Fibroblast of the aortic adventitia (primary cell): ENCODE results near the gene KCNQ1. TPM values are rescaled to one million over a fixed set of nuclear protein-coding genes. Genes with fewer than 3 reads are reported as not detected.

ENCODE experiments used
- DNase-seq: peaks from one replicate; pipeline ENCODE4 v3.0.0-alpha.2; 2010; ENCODE audit warnings: low read depth
- H3K4me3 ChIP-seq: 2 replicates; pipeline ENCODE4 v1.5.1; 2011; ENCODE audit warnings: low read depth, mild to moderate bottlenecking, control low read depth, low read length, moderate library complexity
- CTCF ChIP-seq: IDR thresholded peaks from 2 replicates; pipeline ENCODE4 v1.5.1; 2011; ENCODE audit warnings: mild to moderate bottlenecking, low read length, control low read depth, inconsistent platforms; ENCODE audit not compliant: insufficient read depth
- total RNA-seq: library from RNA; depleted of rRNA; stranded (reverse); fragments of >200 nt; gene quantifications from 2 replicates; pipeline ENCODE4 v1.2.3, GENCODE V29; 2012; ENCODE audit warnings: low replicate concordance

Gene KCNQ1
- total RNA-seq, 1 donor: not detected

DNA sequence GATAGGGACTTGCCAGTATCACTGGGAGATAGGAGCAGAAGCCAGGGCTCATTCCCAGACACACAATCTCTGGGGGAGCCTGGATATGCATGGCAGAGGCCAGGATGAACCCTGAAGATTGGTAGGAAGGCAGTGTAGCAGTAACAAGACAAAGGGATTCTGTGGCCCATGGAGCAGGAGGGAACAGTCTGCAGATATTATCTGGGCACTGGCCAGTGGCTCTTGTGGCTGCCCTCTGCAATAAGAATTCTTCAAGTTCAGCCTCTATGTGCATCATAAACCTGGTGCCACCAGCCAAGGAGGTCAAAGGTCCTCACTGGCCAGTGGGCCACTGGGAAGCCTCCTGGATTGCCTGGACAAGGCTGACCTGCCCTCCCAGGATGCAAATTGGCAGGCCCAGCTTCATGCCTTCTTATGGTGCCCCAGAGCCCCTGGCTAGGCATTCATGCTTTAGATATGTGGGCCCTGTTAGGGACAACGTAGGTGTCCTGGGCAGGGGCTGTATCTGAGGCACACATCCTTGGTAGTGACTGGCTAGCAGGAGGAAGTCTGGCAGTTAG lies 225.8 kb downstream of the KCNQ1 start:
- DNase-seq: no peak
- no peak overlapping the region for H3K4me3 ChIP-seq
- TF ChIP-seq CTCF: no peak

DNA sequence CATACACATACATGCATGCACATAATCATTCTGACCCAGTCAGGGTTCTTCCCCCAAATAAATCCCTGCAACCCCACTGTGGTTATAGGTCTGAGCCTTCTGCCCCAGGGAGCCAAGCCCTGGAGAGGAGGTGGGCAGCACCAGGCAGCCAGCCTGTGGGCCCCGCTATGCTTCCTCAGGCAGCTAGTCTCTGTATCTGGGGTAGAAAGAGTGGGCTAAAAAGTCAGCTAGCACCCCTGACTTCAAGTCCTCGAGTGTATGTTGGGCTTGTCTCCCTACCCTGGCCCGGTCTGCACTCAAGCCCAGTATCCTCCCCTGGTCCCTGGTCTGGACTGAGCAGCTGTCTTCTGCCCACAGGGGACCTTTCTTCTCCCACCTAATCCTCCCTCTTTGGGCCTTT lies 226.9 kb downstream of the KCNQ1 start:
- DNase-seq: no peak
- no peak overlapping the region for H3K4me3 ChIP-seq
- TF ChIP-seq CTCF: no peak

- H3K4me3 ChIP-seq: no peak overlapping the region
- no peak for DNase-seq
- TF ChIP-seq CTCF: no peak
Measured at GRCh38 chr11:2672553-2673249, 227.9 kb downstream of the KCNQ1 start.

GRCh38 chr11:2673250-2673610 lies 228.4 kb downstream of the KCNQ1 start:
- no peak overlapping the region for H3K4me3 ChIP-seq
- TF ChIP-seq CTCF: no peak
- DNase-seq: no peak

DNA sequence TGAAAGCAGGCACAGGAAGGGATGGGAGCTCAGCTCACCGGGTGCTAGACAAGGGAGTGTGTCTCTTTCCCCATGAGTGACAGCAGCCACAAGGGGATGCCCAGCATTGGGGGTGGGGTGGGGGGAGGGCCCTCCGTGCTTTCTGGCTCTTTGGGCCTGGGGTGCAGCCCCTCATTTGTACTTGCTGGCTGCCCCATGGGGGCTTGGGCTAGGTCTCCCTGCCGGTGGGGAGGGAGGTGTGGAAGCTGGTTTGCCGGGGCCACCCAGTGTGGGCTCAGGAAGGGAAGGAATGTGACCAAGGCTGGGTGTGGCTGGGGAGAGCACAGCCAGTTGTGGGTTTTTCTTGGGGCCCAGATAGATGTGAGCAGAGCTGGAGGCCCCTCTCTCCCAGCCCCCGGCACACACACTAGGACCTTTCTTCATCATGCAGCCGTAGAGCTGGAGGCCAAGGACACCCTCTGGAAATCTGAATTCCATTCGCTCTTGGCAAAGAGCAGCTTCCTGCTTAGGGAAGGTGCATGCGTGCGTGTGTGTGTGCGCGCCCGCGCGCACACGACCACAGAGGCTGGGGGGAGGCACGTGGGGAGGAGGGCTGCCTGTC lies 229.2 kb downstream of the KCNQ1 start:
- DNase-seq: no peak
- no peak for TF ChIP-seq CTCF

DNA sequence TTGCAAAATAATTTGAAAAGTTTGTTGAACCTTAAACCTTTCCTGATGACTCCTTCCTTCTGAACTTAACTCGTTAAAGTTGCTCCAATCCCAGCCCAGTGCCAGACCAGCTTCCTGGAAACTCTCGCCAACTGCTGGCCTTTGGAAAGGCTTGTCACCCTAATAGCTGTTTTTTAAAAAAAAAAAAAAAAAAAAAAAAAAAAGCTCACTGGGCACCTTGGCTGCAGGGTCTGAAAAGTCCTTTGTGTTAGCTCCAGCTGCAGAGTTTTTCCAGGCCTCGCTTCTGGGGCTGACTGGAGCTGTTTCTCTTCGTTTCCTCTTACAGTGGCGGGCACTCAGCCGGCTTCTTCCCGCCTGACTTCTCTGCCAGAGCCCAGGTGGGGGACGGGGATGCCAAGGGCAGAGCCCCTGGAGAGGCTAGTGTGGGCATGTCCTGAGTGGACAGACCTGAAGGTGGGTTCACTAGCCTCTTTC lies 229.9 kb downstream of the KCNQ1 start:
- DNase-seq: peak; percentile 29
- TF ChIP-seq CTCF: no peak
- no peak overlapping the region for H3K4me3 ChIP-seq

More for the DNA sequence above, 229.2 kb downstream of the KCNQ1 start:
- no peak overlapping the region for H3K4me3 ChIP-seq

DNA sequence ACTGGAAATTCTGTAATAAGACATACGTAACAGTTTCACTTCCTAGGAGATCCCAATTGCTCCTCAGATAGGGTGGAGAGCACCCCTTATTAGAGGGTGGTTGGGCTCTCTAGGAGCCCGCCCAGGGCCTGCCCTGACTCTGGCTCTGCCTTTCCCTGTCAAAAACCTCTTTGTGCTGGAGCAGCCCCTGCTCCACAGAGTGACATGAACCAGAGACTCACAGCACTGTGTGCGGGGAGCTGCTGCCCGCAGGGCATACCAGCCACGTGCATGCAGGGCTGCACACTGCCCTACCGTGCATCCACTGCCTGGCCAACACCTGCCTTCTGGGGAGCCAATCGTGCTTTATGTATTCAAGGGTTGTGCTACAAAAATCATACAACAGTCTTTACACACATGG lies 230.7 kb downstream of the KCNQ1 start:
- no peak for TF ChIP-seq CTCF
- H3K4me3 ChIP-seq: no peak overlapping the region
- no peak for DNase-seq
